Measurements from ENCODE around the gene IL19. TPM values are rescaled to one million over a fixed set of nuclear protein-coding genes. Genes with fewer than 3 reads are reported as not detected.

The IL19 gene
- total RNA-seq, 5 donors from 2014 or later (not counting 1 experiment from before 2014, with no cell fraction given), result not detected

GRCh38 chr1:206790502-206791250, 20.1 kb downstream of the IL19 start:
- ChIA-PET POLR2A (interaction anchor here in 1 of 2 donors (0.6 kb wide), 1 partner anchor 27 kb away, joined by 3 read pairs; no protein-coding TSS in a partner anchor), CTCF (interaction anchor here in 1 of 2 donors (0.5 to 0.8 kb wide), 2 partner anchors 13 to 193 kb away, joined by 3 read pairs; no protein-coding TSS in a partner anchor)
- no peak for ATAC-seq (replicated peaks in 1 of 4)
- H3K9me3 Mint-ChIP-seq, result no peaks in the 10 kb centered on the region
- no peak for DNase-seq
- no peak overlapping the region for H3K27ac Mint-ChIP-seq
- H3K4me3 Mint-ChIP-seq, result peak overlapping the region in 1 of 3 donors; percentile 57
- Histone ChIP-seq H3K36me3 (ENCODE audit: control insufficient read depth in 2 of 2, extremely low read depth in 1 of 2, insufficient read depth in 1 of 2, low read length in 1 of 2) (no peaks in the 10 kb centered on the region), H3K9me3 (no peaks in the 10 kb centered on the region), H3K27me3 (replicated peaks in 1 of 2; ENCODE audit: control insufficient read depth in 2 of 2, extremely low read depth in 1 of 2, insufficient read depth in 2 of 2, low read length in 1 of 2) (no peaks in the 10 kb centered on the region), H3K27ac (ENCODE audit: low read length) (no peak overlapping the region), H3K4me1 (ENCODE audit: control insufficient read depth in 1 of 2, extremely low read depth in 1 of 2, insufficient read depth in 2 of 2, low read length in 2 of 2) (peaks cover 9 to 54% of the 10 kb centered on the region in 2 experiments), H3K4me3 (ENCODE audit: control insufficient read depth in 1 of 2, extremely low read depth in 1 of 2, low read length in 1 of 2) (no peak overlapping the region)
- WGBS (ENCODE audit: insufficient coverage), result 93% methylated on average over 3 of the region's 11 CpGs
- no peaks in the 10 kb centered on the region for H3K36me3 Mint-ChIP-seq
- no peaks in the 10 kb centered on the region for H3K27me3 Mint-ChIP-seq
- peaks cover 62 to 71% (median 67%) of the 10 kb centered on the region in 3 donors for H3K4me1 Mint-ChIP-seq

GRCh38 chr1:206792939-206793607, 22.5 kb downstream of the IL19 start:
- Histone ChIP-seq H3K9me3 (no peaks in the 10 kb centered on the region), H3K4me3 (ENCODE audit: control insufficient read depth in 1 of 2, extremely low read depth in 1 of 2, low read length in 1 of 2) (no peak overlapping the region), H3K27me3 (replicated peaks in 1 of 2; ENCODE audit: control insufficient read depth in 2 of 2, extremely low read depth in 1 of 2, insufficient read depth in 2 of 2, low read length in 1 of 2) (peaks cover 0 to 3% of the 10 kb centered on the region in 2 experiments), H3K27ac (ENCODE audit: low read length) (no peak overlapping the region), H3K36me3 (ENCODE audit: control insufficient read depth in 2 of 2, extremely low read depth in 1 of 2, insufficient read depth in 1 of 2, low read length in 1 of 2) (no peaks in the 10 kb centered on the region), H3K4me1 (ENCODE audit: control insufficient read depth in 1 of 2, extremely low read depth in 1 of 2, insufficient read depth in 2 of 2, low read length in 2 of 2) (peaks cover 9 to 45% of the 10 kb centered on the region in 2 experiments)
- ChIA-PET POLR2A (interaction anchor here in 1 of 2 donors (0.5 to 0.6 kb wide), 2 partner anchors 31 to 119 kb away, joined by 4 to 8 read pairs; no protein-coding TSS in a partner anchor), CTCF (interaction anchor here in 1 of 2 donors (1.0 kb wide), 1 partner anchor 91 kb away, joined by 3 read pairs; no protein-coding TSS in a partner anchor)
- Mint-ChIP-seq H3K4me3 (no peak overlapping the region), H3K27me3 (no peaks in the 10 kb centered on the region), H3K4me1 (peaks cover 45 to 54% (median 46%) of the 10 kb centered on the region in 3 donors), H3K27ac (no peak overlapping the region), H3K9me3 (no peaks in the 10 kb centered on the region), H3K36me3 (no peaks in the 10 kb centered on the region)
- 75% methylated on average over 10 of the region's 16 CpGs for WGBS (ENCODE audit: insufficient coverage)
- no peak for ATAC-seq (replicated peaks in 1 of 4)
- DNase-seq, result no peak

GRCh38 chr1:206793620-206794019, 23.0 kb downstream of the IL19 start:
- no peaks in the 10 kb centered on the region for H3K9me3 Mint-ChIP-seq
- Histone ChIP-seq H3K9me3 (no peaks in the 10 kb centered on the region), H3K4me1 (ENCODE audit: control insufficient read depth in 1 of 2, extremely low read depth in 1 of 2, insufficient read depth in 2 of 2, low read length in 2 of 2) (peaks cover 9 to 49% of the 10 kb centered on the region in 2 experiments), H3K36me3 (ENCODE audit: control insufficient read depth in 2 of 2, extremely low read depth in 1 of 2, insufficient read depth in 1 of 2, low read length in 1 of 2) (no peaks in the 10 kb centered on the region), H3K4me3 (ENCODE audit: control insufficient read depth in 1 of 2, extremely low read depth in 1 of 2, low read length in 1 of 2) (no peak overlapping the region), H3K27me3 (replicated peaks in 1 of 2; ENCODE audit: control insufficient read depth in 2 of 2, extremely low read depth in 1 of 2, insufficient read depth in 2 of 2, low read length in 1 of 2) (peaks cover 0 to 4% of the 10 kb centered on the region in 2 experiments), H3K27ac (ENCODE audit: low read length) (no peak overlapping the region)
- ATAC-seq (replicated peaks in 1 of 4) (no peak), DNase-seq (no peak)
- ChIA-PET CTCF (no interaction called here), POLR2A (interaction anchor here in 1 of 2 donors (0.5 kb wide), 1 partner anchor 31 kb away, joined by 8 read pairs; no protein-coding TSS in a partner anchor)
- no peaks in the 10 kb centered on the region for H3K36me3 Mint-ChIP-seq
- H3K4me1 Mint-ChIP-seq, result peaks cover 46 to 58% (median 49%) of the 10 kb centered on the region in 3 donors
- WGBS (ENCODE audit: insufficient coverage), result 67% methylated on average over 1 of the region's 7 CpGs
- H3K27ac Mint-ChIP-seq, result no peak overlapping the region
- no peaks in the 10 kb centered on the region for H3K27me3 Mint-ChIP-seq
- H3K4me3 Mint-ChIP-seq, result no peak overlapping the region

GRCh38 chr1:206794294-206794908, 23.8 kb downstream of the IL19 start:
- Histone ChIP-seq H3K27me3 (replicated peaks in 1 of 2; ENCODE audit: control insufficient read depth in 2 of 2, extremely low read depth in 1 of 2, insufficient read depth in 2 of 2, low read length in 1 of 2) (peaks cover 0 to 4% of the 10 kb centered on the region in 2 experiments), H3K4me1 (ENCODE audit: control insufficient read depth in 1 of 2, extremely low read depth in 1 of 2, insufficient read depth in 2 of 2, low read length in 2 of 2) (peaks cover 9 to 54% of the 10 kb centered on the region in 2 experiments), H3K36me3 (ENCODE audit: control insufficient read depth in 2 of 2, extremely low read depth in 1 of 2, insufficient read depth in 1 of 2, low read length in 1 of 2) (no peaks in the 10 kb centered on the region), H3K9me3 (no peaks in the 10 kb centered on the region), H3K4me3 (ENCODE audit: control insufficient read depth in 1 of 2, extremely low read depth in 1 of 2, low read length in 1 of 2) (no peak overlapping the region), H3K27ac (ENCODE audit: low read length) (no peak overlapping the region)
- H3K9me3 Mint-ChIP-seq, result no peaks in the 10 kb centered on the region
- no peak overlapping the region for H3K27ac Mint-ChIP-seq
- peak in 1 of 4 experiments; percentile 53 for ATAC-seq (replicated peaks in 1 of 4)
- peak overlapping the region in 1 of 3 donors; percentile 12 for H3K4me3 Mint-ChIP-seq
- H3K36me3 Mint-ChIP-seq, result no peaks in the 10 kb centered on the region
- H3K27me3 Mint-ChIP-seq, result no peaks in the 10 kb centered on the region
- ChIA-PET POLR2A (no interaction called here), CTCF (interaction anchor here in 1 of 2 donors (0.7 to 0.9 kb wide), 2 partner anchors 11 to 117 kb away, joined by 3 read pairs; no protein-coding TSS in a partner anchor)
- peak in 1 of 35 experiments; percentile 54 for DNase-seq
- 63% methylated on average over 5 of the region's 11 CpGs for WGBS (ENCODE audit: insufficient coverage)
- peaks cover 50 to 64% (median 57%) of the 10 kb centered on the region in 3 donors for H3K4me1 Mint-ChIP-seq

GRCh38 chr1:206796116-206796515, 25.5 kb downstream of the IL19 start:
- Histone ChIP-seq H3K4me3 (ENCODE audit: control insufficient read depth in 1 of 2, extremely low read depth in 1 of 2, low read length in 1 of 2) (no peak overlapping the region), H3K9me3 (no peaks in the 10 kb centered on the region), H3K27me3 (replicated peaks in 1 of 2; ENCODE audit: control insufficient read depth in 2 of 2, extremely low read depth in 1 of 2, insufficient read depth in 2 of 2, low read length in 1 of 2) (peaks cover 0 to 4% of the 10 kb centered on the region in 2 experiments), H3K36me3 (ENCODE audit: control insufficient read depth in 2 of 2, extremely low read depth in 1 of 2, insufficient read depth in 1 of 2, low read length in 1 of 2) (no peaks in the 10 kb centered on the region), H3K27ac (ENCODE audit: low read length) (no peak overlapping the region), H3K4me1 (ENCODE audit: control insufficient read depth in 1 of 2, extremely low read depth in 1 of 2, insufficient read depth in 2 of 2, low read length in 2 of 2) (peaks cover 9 to 46% of the 10 kb centered on the region in 2 experiments)
- 100% methylated on average over 2 of the region's 3 CpGs for WGBS (ENCODE audit: insufficient coverage)
- H3K4me1 Mint-ChIP-seq, result peaks cover 49 to 58% (median 54%) of the 10 kb centered on the region in 3 donors
- H3K27me3 Mint-ChIP-seq, result no peaks in the 10 kb centered on the region
- no peak for ATAC-seq (replicated peaks in 1 of 4)
- ChIA-PET POLR2A (no interaction called here), CTCF (interaction anchor here in 1 of 2 donors (0.6 to 1.1 kb wide), 2 partner anchors 8 to 1311 kb away, joined by 3 read pairs; no protein-coding TSS in a partner anchor)
- no peak overlapping the region for H3K27ac Mint-ChIP-seq
- H3K9me3 Mint-ChIP-seq, result no peaks in the 10 kb centered on the region
- no peak for DNase-seq
- no peak overlapping the region for H3K4me3 Mint-ChIP-seq
- no peaks in the 10 kb centered on the region for H3K36me3 Mint-ChIP-seq

GRCh38 chr1:206796981-206797402, 26.4 kb downstream of the IL19 start:
- no peak for ATAC-seq (replicated peaks in 1 of 4)
- Histone ChIP-seq H3K4me1 (ENCODE audit: control insufficient read depth in 1 of 2, extremely low read depth in 1 of 2, insufficient read depth in 2 of 2, low read length in 2 of 2) (peaks cover 5 to 41% of the 10 kb centered on the region in 2 experiments), H3K9me3 (no peaks in the 10 kb centered on the region), H3K27ac (ENCODE audit: low read length) (no peak overlapping the region), H3K27me3 (replicated peaks in 1 of 2; ENCODE audit: control insufficient read depth in 2 of 2, extremely low read depth in 1 of 2, insufficient read depth in 2 of 2, low read length in 1 of 2) (peaks cover 0 to 4% of the 10 kb centered on the region in 2 experiments), H3K36me3 (ENCODE audit: control insufficient read depth in 2 of 2, extremely low read depth in 1 of 2, insufficient read depth in 1 of 2, low read length in 1 of 2) (no peaks in the 10 kb centered on the region), H3K4me3 (ENCODE audit: control insufficient read depth in 1 of 2, extremely low read depth in 1 of 2, low read length in 1 of 2) (no peak overlapping the region)
- Mint-ChIP-seq H3K27me3 (no peaks in the 10 kb centered on the region), H3K36me3 (no peaks in the 10 kb centered on the region), H3K4me1 (peaks cover 49 to 59% (median 55%) of the 10 kb centered on the region in 3 donors), H3K4me3 (no peak overlapping the region), H3K27ac (no peak overlapping the region), H3K9me3 (no peaks in the 10 kb centered on the region)
- 94% methylated on average over 3 of the region's 8 CpGs for WGBS (ENCODE audit: insufficient coverage)
- POLR2A ChIA-PET, result no interaction called here
- DNase-seq, result no peak
- CTCF ChIA-PET, result no interaction called here
